Caco-2 (cell line): ENCODE results near the gene CDK17. TPM values are rescaled to one million over a fixed set of nuclear protein-coding genes. Genes with fewer than 3 reads are reported as not detected.

ENCODE experiments used
- BruUV-seq: library from RNA; stranded (reverse); fragments of 400-500 nt; replicated peaks from 2 replicates; lab custom pipeline; 2021; lab: Mats Ljungman, UMichigan
- CTCF ChIA-PET: fragments of 300-600 bp; sonication (Branson Sonifier 250); formaldehyde crosslinking; loops from one replicate; lab custom pipeline; 2022; ENCODE audit warnings: antibody characterized with exemption; lab: Charles Lee
- POLR2A ChIA-PET: fragments of 300-600 bp; sonication (Branson Sonifier 250); formaldehyde crosslinking; loops from one replicate; lab custom pipeline; 2022; ENCODE audit warnings: antibody characterized with exemption; lab: Charles Lee
- DNase-seq, 2 experiments: peaks; one replicate each; pipeline versions ENCODE4 v3.0.0 to v3.0.0-alpha.2; 2020 to 2022
- H3K27me3 ChIP-seq: replicated peaks from 2 replicates; pipeline ENCODE4 v1.6.0; 2011; ENCODE audit warnings: low read length; ENCODE audit not compliant: control insufficient read depth, insufficient read depth
- H3K36me3 ChIP-seq: 2 replicates; pipeline ENCODE4 v1.5.1; 2011; ENCODE audit warnings: low read length; ENCODE audit not compliant: control insufficient read depth, insufficient read depth
- H3K4me1 ChIP-seq: fragments of 250-450 bp; sonication (Bioruptor Pico); 2 replicates; pipeline ENCODE4 v1.5.1; 2020; ENCODE audit warnings: mild to moderate bottlenecking
- H3K4me3 ChIP-seq: 2 replicates; pipeline ENCODE4 v1.5.1; 2011; ENCODE audit warnings: low read depth, mild to moderate bottlenecking, control low read depth, low read length
- H3K9me3 ChIP-seq: fragments of 250-450 bp; sonication (Bioruptor Pico); 2 replicates; pipeline ENCODE4 v1.5.1; 2020; ENCODE audit warnings: mild to moderate bottlenecking, moderate library complexity
- H3K27ac Mint-ChIP-seq: one replicate; pipeline ENCODE4 v1.8.0; 2022; ENCODE audit warnings: mixed read lengths; ENCODE audit not compliant: unreplicated experiment
- H3K27me3 Mint-ChIP-seq: one replicate; pipeline ENCODE4 v1.8.0; 2022; ENCODE audit warnings: mixed read lengths; ENCODE audit not compliant: insufficient read depth, unreplicated experiment
- H3K36me3 Mint-ChIP-seq: one replicate; pipeline ENCODE4 v1.8.0; 2022; ENCODE audit warnings: mild to moderate bottlenecking, mixed read lengths; ENCODE audit not compliant: insufficient read depth, unreplicated experiment
- H3K4me1 Mint-ChIP-seq: one replicate; pipeline ENCODE4 v1.8.0; 2022; ENCODE audit warnings: low read depth, mixed read lengths; ENCODE audit not compliant: unreplicated experiment
- H3K4me3 Mint-ChIP-seq: one replicate; pipeline ENCODE4 v1.8.0; 2022; ENCODE audit warnings: mild to moderate bottlenecking, moderate library complexity, mixed read lengths; ENCODE audit not compliant: unreplicated experiment
- H3K9me3 Mint-ChIP-seq: one replicate; pipeline ENCODE4 v1.8.0; 2022; ENCODE audit warnings: mixed read lengths; ENCODE audit not compliant: unreplicated experiment
- intact Hi-C: fragments of 100-400 bp; cut with micrococcal nuclease; formaldehyde crosslinking; loops from one replicate; pipeline ENCODE4 v1.10.0; 2022; ENCODE audit not compliant: unreplicated experiment
- total RNA-seq: library from RNA; stranded (reverse); gene quantifications from 2 replicates; pipeline ENCODE4 v1.2.3, GENCODE V29; 2022
- TF ChIP-seq, protein P1 (sequence below), 2 experiments: fragments of 200-600 bp in 1 of 2; IDR thresholded peaks; 1 replicate in 1 of 2; 2 replicates in 1 of 2; pipeline versions ENCODE4 v1.5.1 to v1.8.0; 2011 to 2022; ENCODE audit warnings: antibody characterized with exemption in 1 of 2, control low read depth in 1 of 2, inconsistent platforms in 1 of 2, low read depth in 1 of 2, low read length in 1 of 2, mild to moderate bottlenecking in 1 of 2, moderate library complexity in 1 of 2; ENCODE audit not compliant: insufficient read depth in 1 of 2, severe bottlenecking in 1 of 2, unreplicated experiment in 1 of 2

Gene CDK17
- total RNA-seq, 1 experiment from 2014 or later: 11.7 TPM

DNA sequence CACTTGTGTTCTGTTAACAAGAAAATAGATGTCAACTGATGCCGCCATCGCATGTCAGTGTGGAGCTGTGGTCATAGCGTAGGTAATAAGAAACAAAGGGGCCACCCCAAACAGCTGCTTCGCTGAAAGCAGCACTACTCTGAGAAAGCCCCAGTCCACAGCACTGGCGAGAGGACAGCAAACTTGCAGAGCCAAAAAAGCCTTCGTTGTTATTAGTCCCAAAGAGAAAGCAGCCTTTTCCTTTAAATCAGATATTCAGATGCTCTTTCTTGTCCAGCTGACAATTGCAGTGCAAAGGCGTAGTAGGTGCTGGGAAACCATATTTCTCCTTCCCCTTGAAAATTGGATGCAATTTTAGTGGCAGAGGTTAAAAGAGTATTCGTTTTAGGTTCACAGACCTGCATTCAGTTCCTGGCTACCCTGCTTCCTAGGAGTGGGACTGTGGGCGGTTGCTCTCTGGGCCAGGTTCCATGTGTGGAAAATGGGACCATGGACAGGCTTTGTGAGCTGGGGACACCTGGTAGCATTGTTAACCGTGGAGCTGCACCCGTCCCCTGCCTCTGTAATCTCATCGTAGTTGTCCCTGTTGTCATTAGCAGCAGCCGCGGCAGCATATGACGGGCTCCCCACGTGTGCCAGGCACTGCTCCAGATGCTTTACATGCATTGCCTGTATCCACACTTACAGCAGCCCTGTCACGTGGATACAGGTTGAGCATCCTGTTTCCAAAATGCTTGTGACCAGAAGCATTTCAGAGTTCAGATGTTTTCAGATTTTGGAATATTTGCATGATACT, 151.9 kb downstream of the CDK17 start:
- no peaks in the 10 kb centered on the region for H3K36me3 ChIP-seq
- no peak overlapping the region for H3K4me3 ChIP-seq
- H3K4me1 ChIP-seq: no peaks in the 10 kb centered on the region
- ChIA-PET POLR2A (no interaction called here), CTCF (no interaction called here)
- BruUV-seq: no TSS peak
- H3K36me3 Mint-ChIP-seq: no peaks in the 10 kb centered on the region
- TF ChIP-seq, protein P1, sequence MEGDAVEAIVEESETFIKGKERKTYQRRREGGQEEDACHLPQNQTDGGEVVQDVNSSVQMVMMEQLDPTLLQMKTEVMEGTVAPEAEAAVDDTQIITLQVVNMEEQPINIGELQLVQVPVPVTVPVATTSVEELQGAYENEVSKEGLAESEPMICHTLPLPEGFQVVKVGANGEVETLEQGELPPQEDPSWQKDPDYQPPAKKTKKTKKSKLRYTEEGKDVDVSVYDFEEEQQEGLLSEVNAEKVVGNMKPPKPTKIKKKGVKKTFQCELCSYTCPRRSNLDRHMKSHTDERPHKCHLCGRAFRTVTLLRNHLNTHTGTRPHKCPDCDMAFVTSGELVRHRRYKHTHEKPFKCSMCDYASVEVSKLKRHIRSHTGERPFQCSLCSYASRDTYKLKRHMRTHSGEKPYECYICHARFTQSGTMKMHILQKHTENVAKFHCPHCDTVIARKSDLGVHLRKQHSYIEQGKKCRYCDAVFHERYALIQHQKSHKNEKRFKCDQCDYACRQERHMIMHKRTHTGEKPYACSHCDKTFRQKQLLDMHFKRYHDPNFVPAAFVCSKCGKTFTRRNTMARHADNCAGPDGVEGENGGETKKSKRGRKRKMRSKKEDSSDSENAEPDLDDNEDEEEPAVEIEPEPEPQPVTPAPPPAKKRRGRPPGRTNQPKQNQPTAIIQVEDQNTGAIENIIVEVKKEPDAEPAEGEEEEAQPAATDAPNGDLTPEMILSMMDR (IDR thresholded peaks at IDR 0.05; ENCODE audit: insufficient read depth in 1 of 2, low read depth in 1 of 2, low read length in 1 of 2, severe bottlenecking in 1 of 2, unreplicated experiment in 1 of 2): no peak
- no peaks in the 10 kb centered on the region for H3K9me3 Mint-ChIP-seq
- H3K4me3 Mint-ChIP-seq: no peak overlapping the region
- intact Hi-C loops: no loop called here
- H3K4me1 Mint-ChIP-seq: no peaks in the 10 kb centered on the region
- no peak for DNase-seq
- no peaks in the 10 kb centered on the region for H3K27me3 ChIP-seq
- H3K27me3 Mint-ChIP-seq: no peaks in the 10 kb centered on the region
- no peaks in the 10 kb centered on the region for H3K9me3 ChIP-seq
- H3K27ac Mint-ChIP-seq: no peak overlapping the region

DNA sequence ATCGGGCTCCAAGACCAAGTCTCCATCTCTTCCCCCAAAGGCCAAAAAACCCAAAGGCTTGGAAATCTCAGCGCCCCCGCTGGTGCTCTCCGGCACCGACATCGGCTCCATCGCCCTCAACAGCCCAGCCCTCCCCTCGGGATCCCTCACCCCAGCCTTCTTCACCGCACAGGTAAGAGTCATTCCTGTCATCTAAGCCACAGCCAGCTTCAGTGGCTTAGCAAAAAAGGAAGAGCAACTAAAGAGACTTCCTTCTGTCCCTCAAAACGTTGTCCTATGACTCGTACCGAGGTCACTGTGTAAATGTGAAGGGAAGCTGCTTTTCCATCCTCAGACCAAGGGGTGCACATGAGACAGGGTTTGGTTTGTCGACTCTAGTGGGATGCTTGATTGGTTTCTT, 152.7 kb downstream of the CDK17 start:
- no peaks in the 10 kb centered on the region for H3K9me3 Mint-ChIP-seq
- DNase-seq: no peak
- H3K4me3 Mint-ChIP-seq: no peak overlapping the region
- H3K36me3 Mint-ChIP-seq: no peaks in the 10 kb centered on the region
- no peaks in the 10 kb centered on the region for H3K36me3 ChIP-seq
- BruUV-seq: no TSS peak
- TF ChIP-seq, protein P1 (IDR thresholded peaks at IDR 0.05; ENCODE audit: insufficient read depth in 1 of 2, low read depth in 1 of 2, low read length in 1 of 2, severe bottlenecking in 1 of 2, unreplicated experiment in 1 of 2): no peak
- ChIA-PET CTCF (no interaction called here), POLR2A (no interaction called here)
- peaks cover 3% of the 10 kb centered on the region for H3K27me3 Mint-ChIP-seq
- H3K4me3 ChIP-seq: no peak overlapping the region
- intact Hi-C loops: no loop called here
- H3K27me3 ChIP-seq: no peaks in the 10 kb centered on the region
- H3K9me3 ChIP-seq: no peaks in the 10 kb centered on the region
- H3K4me1 Mint-ChIP-seq: no peaks in the 10 kb centered on the region
- no peak overlapping the region for H3K27ac Mint-ChIP-seq
- H3K4me1 ChIP-seq: no peaks in the 10 kb centered on the region

DNA sequence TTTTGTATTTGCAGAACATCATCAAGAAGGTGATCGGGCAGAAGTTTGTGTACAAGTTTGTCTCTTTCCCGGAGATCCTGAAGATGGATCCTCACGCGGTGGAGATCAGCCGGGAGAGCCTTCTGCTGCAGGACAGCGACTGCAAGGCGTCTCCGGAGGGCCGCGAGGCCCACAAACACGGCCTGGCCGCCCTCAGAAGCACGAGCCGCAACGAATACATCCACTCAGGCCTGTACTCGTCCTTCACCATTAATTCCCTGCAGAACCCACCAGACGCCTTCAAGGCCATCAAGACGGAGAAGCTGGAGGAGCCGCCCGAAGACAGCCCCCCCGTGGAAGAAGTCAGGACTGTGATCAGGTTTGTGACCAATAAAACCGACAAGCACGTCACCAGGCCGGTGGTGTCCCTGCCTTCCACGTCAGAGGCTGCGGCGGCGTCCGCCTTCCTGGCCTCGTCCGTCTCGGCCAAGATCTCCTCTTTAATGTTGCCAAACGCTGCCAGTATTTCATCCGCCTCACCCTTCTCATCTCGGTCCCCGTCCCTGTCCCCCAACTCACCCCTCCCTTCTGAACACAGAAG, 153.2 kb downstream of the CDK17 start:
- no peak overlapping the region for H3K4me3 Mint-ChIP-seq
- no peak overlapping the region for H3K27ac Mint-ChIP-seq
- H3K4me1 Mint-ChIP-seq: no peaks in the 10 kb centered on the region
- TF ChIP-seq, protein P1 (IDR thresholded peaks at IDR 0.05; ENCODE audit: insufficient read depth in 1 of 2, low read depth in 1 of 2, low read length in 1 of 2, severe bottlenecking in 1 of 2, unreplicated experiment in 1 of 2): no peak
- no peaks in the 10 kb centered on the region for H3K36me3 ChIP-seq
- POLR2A ChIA-PET: no interaction called here
- BruUV-seq: no TSS peak
- peaks cover 6% of the 10 kb centered on the region for H3K27me3 Mint-ChIP-seq
- CTCF ChIA-PET: no interaction called here
- H3K4me1 ChIP-seq: no peaks in the 10 kb centered on the region
- intact Hi-C loops: no loop called here
- H3K9me3 ChIP-seq: no peaks in the 10 kb centered on the region
- no peaks in the 10 kb centered on the region for H3K36me3 Mint-ChIP-seq
- no peaks in the 10 kb centered on the region for H3K27me3 ChIP-seq
- DNase-seq: no peak
- H3K4me3 ChIP-seq: no peak overlapping the region
- H3K9me3 Mint-ChIP-seq: no peaks in the 10 kb centered on the region
